K562 (cell line): Measurements from ENCODE around the gene F2. TPM values are rescaled to one million over a fixed set of nuclear protein-coding genes. Genes with fewer than 3 reads are reported as not detected.
A peak's percentile ranks its signal among the peaks of the same experiment; 100 is the strongest.

ENCODE experiments used
- ATAC-seq: fragments of 200-7000 bp; cut with Tn5 transposase; 3 replicates; pipeline ENCODE4 v1.9.1; 2020; ENCODE audit warnings: moderate library complexity
- BruUV-seq: library from RNA; stranded (reverse); fragments of 400-500 nt; replicated peaks from 2 replicates; lab custom pipeline; 2021; lab: Mats Ljungman, UMichigan
- CTCF ChIA-PET: fragments of 300-600 bp; formaldehyde crosslinking; extraction: SDS; loops from one replicate; lab custom pipeline; 2021; ENCODE audit warnings: low intra/inter-chr PET ratio; lab: Yijun Ruan, JAX
- POLR2A ChIA-PET: fragments of 300-600, 350-650 bp; sonication (Branson Sonifier 250); formaldehyde crosslinking; extraction: SDS; loops from one replicate; lab custom pipeline; 2021; ENCODE audit warnings: antibody characterized with exemption, inconsistent platforms; lab: Yijun Ruan, JAX
- DNase-seq, 4 experiments: peaks; one replicate each; pipeline versions ENCODE4 v3.0.0 to v3.0.0-alpha.2; 2011 to 2018; ENCODE audit warnings: low spot score in 3 of 4, mixed read lengths in 3 of 4; ENCODE audit errors: extremely low read depth in 1 of 4
- FAIRE-seq: peaks from 2 replicates; lab custom pipeline; 2011; peaks lifted over from hg19 to GRCh38; lab: Jason Lieb, UNC
- H2AFZ ChIP-seq: 2 replicates; pipeline ENCODE4 v1.6.0; 2011; ENCODE audit warnings: low read depth, low read length, control low read depth, inconsistent platforms
- H3K27ac ChIP-seq: fragments of 200-600 bp; 3 replicates; pipeline ENCODE4 v1.8.0; 2011; ENCODE audit warnings: low read depth, mild to moderate bottlenecking, control low read depth, inconsistent platforms, low read length, moderate library complexity, mixed read lengths; ENCODE audit errors: extremely low read depth
- H3K27me3 ChIP-seq, 2 experiments: fragments of 300-600 bp in 1 of 2; 2 replicates in 1 of 2; 3 replicates in 1 of 2; pipeline versions ENCODE4 v1.6.0 to v1.8.0; 2011; ENCODE audit warnings: inconsistent platforms in 2 of 2, low read length in 2 of 2, mild to moderate bottlenecking in 1 of 2, mixed read lengths in 1 of 2, moderate library complexity in 1 of 2; ENCODE audit not compliant: control insufficient read depth in 2 of 2, insufficient read depth in 2 of 2
- H3K36me3 ChIP-seq: fragments of 300-600 bp; 3 replicates; pipeline ENCODE4 v1.8.0; 2011; ENCODE audit warnings: mild to moderate bottlenecking, low read length, inconsistent platforms; ENCODE audit not compliant: control insufficient read depth, insufficient read depth
- H3K4me1 ChIP-seq, 2 experiments: fragments of 200-600 bp in 1 of 2; replicated peaks in 1 of 2; 2 replicates in 1 of 2; 3 replicates in 1 of 2; pipeline versions ENCODE4 v1.5.1 to v1.8.0; 2011; ENCODE audit warnings: inconsistent platforms in 2 of 2, low read length in 2 of 2, mild to moderate bottlenecking in 1 of 2, mixed read lengths in 1 of 2, moderate library complexity in 1 of 2; ENCODE audit not compliant: control insufficient read depth in 2 of 2, insufficient read depth in 2 of 2
- H3K4me2 ChIP-seq: 2 replicates; pipeline ENCODE4 v1.6.1; 2011; ENCODE audit warnings: low read length, control low read depth, inconsistent platforms, mixed read lengths; ENCODE audit not compliant: insufficient read depth
- H3K4me3 ChIP-seq: fragments of 200-600 bp; sonication (generic), shearing (Covaris generic); 2 replicates; pipeline ENCODE4 v1.5.1; 2016; ENCODE audit warnings: control low read depth, inconsistent platforms
- H3K79me2 ChIP-seq: fragments of 200-600 bp; 3 replicates; pipeline ENCODE4 v1.8.0; 2011; ENCODE audit warnings: low read length, inconsistent platforms; ENCODE audit not compliant: control insufficient read depth, insufficient read depth
- H3K9ac ChIP-seq, 2 experiments: 2 replicates each; pipeline versions ENCODE4 v1.6.0 to v1.6.1; 2011; ENCODE audit warnings: low read depth in 2 of 2, low read length in 2 of 2, control low read depth in 1 of 2, inconsistent platforms in 1 of 2, mild to moderate bottlenecking in 1 of 2, mixed read lengths in 1 of 2; ENCODE audit not compliant: insufficient read depth in 1 of 2
- H3K9me1 ChIP-seq: one replicate; pipeline ENCODE4 v1.6.0; 2011; ENCODE audit warnings: inconsistent platforms, mild to moderate bottlenecking, low read length, moderate library complexity; ENCODE audit not compliant: control insufficient read depth, insufficient read depth
- H3K9me3 ChIP-seq: replicated peaks from 2 replicates; pipeline ENCODE4 v1.5.1; 2011; ENCODE audit warnings: low read depth, low read length, inconsistent platforms; ENCODE audit not compliant: control insufficient read depth, insufficient read depth
- H4K20me1 ChIP-seq: replicated peaks from 2 replicates; pipeline ENCODE4 v1.6.1; 2011; ENCODE audit warnings: low read length, inconsistent platforms, mixed read lengths; ENCODE audit not compliant: control insufficient read depth, insufficient read depth
- BHLHE40 ChIP-seq: IDR thresholded peaks from 2 replicates; pipeline ENCODE4 v1.6.1; 2011; ENCODE audit warnings: low read length, improper control_type of control experiment
- CHD1 ChIP-seq: fragments of 200-600 bp; sonication (generic); IDR thresholded peaks from one replicate; pipeline ENCODE4 v1.6.1; 2012; ENCODE audit warnings: mild to moderate bottlenecking, moderate library complexity, low read length, inconsistent platforms
- ESRRA ChIP-seq: fragments of 450-650 bp; IDR thresholded peaks from 2 replicates; pipeline ENCODE4 v1.6.1; 2014; ENCODE audit warnings: low read depth, mild to moderate bottlenecking, moderate library complexity, borderline replicate concordance
- ETS2 ChIP-seq: IDR thresholded peaks from 2 replicates; pipeline ENCODE4 v1.6.1; 2016; ENCODE audit warnings: borderline replicate concordance, missing genetic modification characterization, mild to moderate bottlenecking, moderate library complexity, missing compliant biosample characterization; ENCODE audit not compliant: poor library complexity, severe bottlenecking
- HDAC6 ChIP-seq: IDR thresholded peaks from 2 replicates; pipeline ENCODE4 v1.6.1; 2012; ENCODE audit warnings: low read depth, mild to moderate bottlenecking, control low read depth, inconsistent platforms, low read length, moderate library complexity
- IRF2 ChIP-seq: sonication (generic); formaldehyde crosslinking; IDR thresholded peaks from 2 replicates; pipeline ENCODE4 v1.8.1; 2022; ENCODE audit warnings: mild to moderate bottlenecking, missing genetic modification reagents
- MBD2 ChIP-seq: sonication (generic); IDR thresholded peaks from 2 replicates; pipeline ENCODE4 v1.6.1; 2016; ENCODE audit warnings: low read depth, borderline replicate concordance
- NEUROD1 ChIP-seq: fragments of 150-350 bp; IDR thresholded peaks from 2 replicates; pipeline ENCODE4 v1.6.1; 2014; ENCODE audit warnings: borderline replicate concordance, low read length, low read depth; ENCODE audit not compliant: partially characterized antibody
- POLR2B ChIP-seq: fragments of 450-650 bp; IDR thresholded peaks from 2 replicates; pipeline ENCODE4 v1.6.1; 2018; ENCODE audit warnings: low read depth; ENCODE audit not compliant: partially characterized antibody
- ZFP1 ChIP-seq: fragments of 450-650 bp; formaldehyde crosslinking; IDR thresholded peaks from 2 replicates; pipeline ENCODE4 v1.4.0; 2020; ENCODE audit warnings: mild to moderate bottlenecking, mixed read lengths
- ZNF121 ChIP-seq: sonication (generic); formaldehyde crosslinking; conservative IDR thresholded peaks from 2 replicates; pipeline ENCODE4 v1.8.0; 2022; ENCODE audit warnings: missing genetic modification reagents
- ZNF444 ChIP-seq: fragments of 250-450 bp; sonication (Bioruptor Pico); IDR thresholded peaks from 2 replicates; pipeline ENCODE4 v1.4.0; 2020; ENCODE audit warnings: mild to moderate bottlenecking, moderate library complexity
- ZNF77 ChIP-seq: fragments of 250-450 bp; sonication (Bioruptor Pico); IDR thresholded peaks from 2 replicates; pipeline ENCODE4 v1.5.0; 2020
- WGBS: fragments of 100-300 bp; shearing (Covaris generic); methylation state at CpG from one replicate; pipeline ENCODE4 v1.1.6; 2016; ENCODE audit warnings: low coverage, mixed read lengths; ENCODE audit not compliant: insufficient coverage; ENCODE audit errors: missing lambda C conversion rate; 5-methylcytosine and 5-hydroxymethylcytosine counted together
- in situ Hi-C: fragments of 300-500 bp; cut with MboI; formaldehyde crosslinking; loops from 4 replicates; pipeline ENCODE4 v1.15.0; 2018; ENCODE audit warnings: inconsistent platforms, mixed read lengths
- intact Hi-C: fragments of 100-400 bp; cut with micrococcal nuclease; formaldehyde crosslinking; loops from 2 replicates; pipeline ENCODE4 v1.14.2; 2022
- polyA plus RNA-seq, 8 experiments: library from polyadenylated mRNA; depleted of rRNA in 4 of 8; stranded (reverse) in 5 of 8; unstranded in 3 of 8; fragments of >200 nt; fragmentation: Nextera tagmentation in 2 of 8; fragmentation: Illumina TruSeq in 1 of 8; extraction: Ambion mirVana in 2 of 8; extraction: Trizol in 1 of 8; gene quantifications; 2 replicates each; pipeline versions ENCODE4 v1.2.1 to v1.2.3, GENCODE V29; 2011 to 2014; ENCODE audit warnings: inconsistent platforms in 1 of 8, missing spikeins in 1 of 8
- total RNA-seq, 7 experiments: library from RNA; depleted of rRNA in 6 of 7; stranded (reverse); fragments of >200 nt in 6 of 7; fragmentation: Illumina TruSeq in 2 of 7; extraction: Trizol in 2 of 7; gene quantifications; 2 replicates each; pipeline versions ENCODE4 v1.2.1 to v1.2.3, GENCODE V29; 2011 to 2021; ENCODE audit warnings: low replicate concordance in 1 of 7
- TF ChIP-seq, protein P1 (sequence below): fragments of 450-650 bp; formaldehyde crosslinking; IDR thresholded peaks from 2 replicates; pipeline ENCODE4 v1.4.0; 2022; ENCODE audit warnings: mild to moderate bottlenecking, moderate library complexity
- TF ChIP-seq, protein P2 (sequence below): fragments of 450-650 bp; formaldehyde crosslinking; conservative IDR thresholded peaks from 2 replicates; pipeline ENCODE4 v1.4.0; 2022; ENCODE audit warnings: mild to moderate bottlenecking, missing genetic modification characterization

The F2 gene
- total and polyA plus RNA-seq, 9 of the 15 experiments (the other 6 are each of a cell fraction or from before 2014, with no cell fraction given), result 0.16 TPM; not detected in 8

DNA sequence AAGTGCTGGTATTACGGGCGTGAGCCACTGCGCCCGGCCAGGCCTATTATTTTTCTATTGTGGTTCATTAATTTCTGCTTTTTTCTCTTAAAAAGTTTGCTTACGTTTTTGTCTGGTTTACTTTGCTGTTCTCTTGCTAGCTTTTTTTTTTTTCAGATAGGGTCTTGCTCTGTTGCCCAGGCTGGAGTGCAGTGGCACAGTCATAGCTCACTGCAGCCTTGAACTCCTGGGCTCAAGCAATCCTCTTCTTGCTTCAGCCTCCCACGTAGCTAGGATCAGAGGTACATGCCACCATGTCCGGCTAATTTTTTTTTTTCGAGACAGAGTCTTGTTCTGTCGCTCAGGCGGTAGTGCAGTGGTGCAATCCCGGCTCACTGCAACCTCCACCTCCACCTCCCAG lies 18.7 kb downstream of the F2 start:
- H3K27me3 ChIP-seq, result no peaks in the 10 kb centered on the region
- H3K36me3 ChIP-seq, result peaks cover 16% of the 10 kb centered on the region
- no peak overlapping the region for H3K27ac ChIP-seq
- H3K9me1 ChIP-seq, result no peaks in the 10 kb centered on the region
- POLR2A ChIA-PET, result interaction anchor here (0.6 to 1.3 kb wide), 2 partner anchors 18 to 176 kb away, joined by 3 read pairs; no protein-coding TSS in a partner anchor
- TF ChIP-seq, protein P1, sequence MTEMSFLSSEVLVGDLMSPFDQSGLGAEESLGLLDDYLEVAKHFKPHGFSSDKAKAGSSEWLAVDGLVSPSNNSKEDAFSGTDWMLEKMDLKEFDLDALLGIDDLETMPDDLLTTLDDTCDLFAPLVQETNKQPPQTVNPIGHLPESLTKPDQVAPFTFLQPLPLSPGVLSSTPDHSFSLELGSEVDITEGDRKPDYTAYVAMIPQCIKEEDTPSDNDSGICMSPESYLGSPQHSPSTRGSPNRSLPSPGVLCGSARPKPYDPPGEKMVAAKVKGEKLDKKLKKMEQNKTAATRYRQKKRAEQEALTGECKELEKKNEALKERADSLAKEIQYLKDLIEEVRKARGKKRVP (CRISPR knock-in tag), result no peak
- TF ChIP-seq ZNF121 (CRISPR knock-in tag), result peak; percentile 76
- TF ChIP-seq, all 486 proteins: peak for 1
- no peak for ATAC-seq
- H3K9ac ChIP-seq, result no peak overlapping the region
- intact Hi-C loops (no loop called here), in situ Hi-C loops (no loop called here)
- H3K9me3 ChIP-seq, result no peaks in the 10 kb centered on the region
- CTCF ChIA-PET, result no interaction called here
- H3K4me1 ChIP-seq, result no peaks in the 10 kb centered on the region; a peak in 1 of 5 replicates
- BruUV-seq, result no TSS peak
- H3K79me2 ChIP-seq, result no peaks in the 10 kb centered on the region
- H3K4me3 ChIP-seq, result no peak overlapping the region
- no peaks in the 10 kb centered on the region for H4K20me1 ChIP-seq
- FAIRE-seq, result no peak
- no peak overlapping the region for H3K4me2 ChIP-seq
- no peak for DNase-seq
- WGBS, result 85% methylated on average over 11 of the region's 11 CpGs
- H2AFZ ChIP-seq, result no peak overlapping the region

DNA sequence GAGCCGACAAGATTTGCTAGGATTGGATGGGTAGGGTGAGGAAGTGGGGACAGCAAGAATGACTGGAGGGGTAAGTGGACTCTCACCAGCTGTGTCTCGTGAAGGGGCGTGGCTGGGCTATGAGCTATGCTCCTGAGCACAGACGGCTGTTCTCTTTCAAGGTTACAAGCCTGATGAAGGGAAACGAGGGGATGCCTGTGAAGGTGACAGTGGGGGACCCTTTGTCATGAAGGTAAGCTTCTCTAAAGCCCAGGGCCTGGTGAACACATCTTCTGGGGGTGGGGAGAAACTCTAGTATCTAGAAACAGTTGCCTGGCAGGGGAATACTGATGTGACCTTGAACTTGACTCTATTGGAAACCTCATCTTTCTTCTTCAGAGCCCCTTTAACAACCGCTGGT lies 19.9 kb downstream of the F2 start:
- intact Hi-C loops, result no loop called here
- FAIRE-seq (no peak), ATAC-seq (peak; percentile 45), DNase-seq (peak in 1 of 4 experiments; percentile 10)
- H3K4me1 ChIP-seq, result no peaks in the 10 kb centered on the region; a peak in 1 of 5 replicates
- no peak overlapping the region for H3K4me3 ChIP-seq
- no peaks in the 10 kb centered on the region for H4K20me1 ChIP-seq
- ChIA-PET CTCF (no interaction called here), POLR2A (interaction anchor here (0.7 kb wide), 1 partner anchor 12 kb away, joined by 3 read pairs; no protein-coding TSS in a partner anchor)
- in situ Hi-C loops, result no loop called here
- H3K4me2 ChIP-seq, result no peak overlapping the region
- no peaks in the 10 kb centered on the region for H3K79me2 ChIP-seq
- no peaks in the 10 kb centered on the region for H3K9me1 ChIP-seq
- H3K27ac ChIP-seq, result no peak overlapping the region; the same call in 2 of the 3 replicates
- no peaks in the 10 kb centered on the region for H3K9me3 ChIP-seq
- WGBS, result 67% methylated on average over 6 of the region's 6 CpGs
- no peaks in the 10 kb centered on the region for H3K27me3 ChIP-seq
- peaks cover 28% of the 10 kb centered on the region for H3K36me3 ChIP-seq
- no peak overlapping the region for H3K9ac ChIP-seq
- no TSS peak for BruUV-seq
- H2AFZ ChIP-seq, result no peak overlapping the region
- TF ChIP-seq NEUROD1 (no peak), POLR2B (peak; percentile 49), ZNF444 (no peak), BHLHE40 (peak; percentile 11; the same call in 1 of the 2 replicates), ESRRA (peak; percentile 72), CHD1 (no peak), ETS2 (tag) (no peak), IRF2 (CRISPR knock-in tag) (no peak), ZFP1 (CRISPR knock-in tag) (no peak), HDAC6 (no peak), ZNF77 (no peak), MBD2 (no peak)
- TF ChIP-seq, protein P2, sequence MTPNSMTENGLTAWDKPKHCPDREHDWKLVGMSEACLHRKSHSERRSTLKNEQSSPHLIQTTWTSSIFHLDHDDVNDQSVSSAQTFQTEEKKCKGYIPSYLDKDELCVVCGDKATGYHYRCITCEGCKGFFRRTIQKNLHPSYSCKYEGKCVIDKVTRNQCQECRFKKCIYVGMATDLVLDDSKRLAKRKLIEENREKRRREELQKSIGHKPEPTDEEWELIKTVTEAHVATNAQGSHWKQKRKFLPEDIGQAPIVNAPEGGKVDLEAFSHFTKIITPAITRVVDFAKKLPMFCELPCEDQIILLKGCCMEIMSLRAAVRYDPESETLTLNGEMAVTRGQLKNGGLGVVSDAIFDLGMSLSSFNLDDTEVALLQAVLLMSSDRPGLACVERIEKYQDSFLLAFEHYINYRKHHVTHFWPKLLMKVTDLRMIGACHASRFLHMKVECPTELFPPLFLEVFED (CRISPR knock-in tag), result no peak
